ENCODE results near the gene WDR75. TPM values are rescaled to one million over a fixed set of nuclear protein-coding genes. Genes with fewer than 3 reads are reported as not detected.
"Not testable (repeated sequence)": the region's sequence is repeated elsewhere in the genome, so short reads cannot be mapped to it uniquely, and the experiment has no call there.

Gene WDR75
- total RNA-seq, 1 experiment from 2014 or later, result 70.2 TPM

DNA sequence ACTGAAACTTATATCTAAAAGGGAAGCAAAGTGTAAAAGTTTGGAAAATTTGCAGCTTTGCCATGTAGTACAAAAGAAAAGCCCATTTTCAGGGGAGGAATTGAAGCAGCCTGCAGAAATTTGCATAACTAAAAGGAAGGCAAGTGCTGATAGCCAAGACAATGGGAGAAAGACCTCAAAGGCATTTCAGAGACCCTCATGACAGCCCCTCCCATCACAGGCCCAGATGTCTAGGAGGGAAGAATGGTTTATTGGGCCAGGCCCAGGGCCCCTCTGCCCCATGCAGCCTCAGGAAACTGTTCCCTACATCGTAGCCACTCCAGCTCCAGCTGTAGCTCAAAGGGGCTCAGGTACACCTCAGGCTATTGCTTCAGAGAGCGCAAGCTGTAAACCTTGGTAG lies 14.4 kb upstream of the WDR75 start:
- Histone ChIP-seq H3K9me3 (ENCODE audit: control insufficient read depth in 1 of 2, insufficient read depth in 1 of 2, low read depth in 1 of 2, low read length in 2 of 2) (no peaks in the 10 kb centered on the region), H3K4me2 (ENCODE audit: low read length) (no peak overlapping the region), H3K27ac (ENCODE audit: low read depth, low read length) (no peak overlapping the region), H3K79me2 (ENCODE audit: insufficient read depth, low read length) (no peaks in the 10 kb centered on the region), H3K4me3 (replicated peaks in 1 of 2; ENCODE audit: low read depth in 1 of 2, low read length in 2 of 2) (no peak overlapping the region), H3K4me1 (ENCODE audit: control insufficient read depth in 1 of 2, insufficient read depth in 2 of 2, low read length in 2 of 2) (peaks cover 0 to under 1% of the 10 kb centered on the region in 2 experiments; a peak in 1 of 4 replicates), H3K27me3 (ENCODE audit: insufficient read depth, low read length) (no peaks in the 10 kb centered on the region), H2AFZ (ENCODE audit: low read depth, low read length, poor library complexity, severe bottlenecking) (no peak overlapping the region), H4K20me1 (ENCODE audit: insufficient read depth) (no peaks in the 10 kb centered on the region), H3K9ac (ENCODE audit: low read length) (no peak overlapping the region), H3K9me2 (ENCODE audit: insufficient read depth) (no peaks in the 10 kb centered on the region), H3K36me3 (ENCODE audit: control insufficient read depth in 1 of 2, insufficient read depth in 2 of 2, low read length in 2 of 2) (no peaks in the 10 kb centered on the region)
- BruUV-seq (replicated peaks), result no TSS peak
- ChIA-PET POLR2A (no interaction called here), CTCF (no interaction called here), RAD21 (ENCODE audit: low non-redundant PET in 1 of 2, low total read pairs in 2 of 2, uncharacterized antibody in 2 of 2, unreplicated experiment in 2 of 2) (no interaction called here)
- ATAC-seq (no peak), DNase-seq (ENCODE audit: low read depth, low spot score) (no peak)
- intact Hi-C loops (cut with micrococcal nuclease), result no loop called here
- no peak for TF ChIP-seq SIN3A (IDR thresholded peaks at IDR 0.05; ENCODE audit: low read depth)

- Histone ChIP-seq H3K4me3 (replicated peaks in 1 of 2; ENCODE audit: low read depth in 1 of 2, low read length in 2 of 2) (no peak overlapping the region), H3K27me3 (ENCODE audit: insufficient read depth, low read length) (no peaks in the 10 kb centered on the region), H3K9ac (ENCODE audit: low read length) (no peak overlapping the region), H3K79me2 (ENCODE audit: insufficient read depth, low read length) (no peaks in the 10 kb centered on the region), H3K4me1 (ENCODE audit: control insufficient read depth in 1 of 2, insufficient read depth in 2 of 2, low read length in 2 of 2) (no peaks in the 10 kb centered on the region; a peak in 1 of 4 replicates), H2AFZ (ENCODE audit: low read depth, low read length, poor library complexity, severe bottlenecking) (no peak overlapping the region), H3K27ac (ENCODE audit: low read depth, low read length) (no peak overlapping the region), H3K9me2 (ENCODE audit: insufficient read depth) (no peaks in the 10 kb centered on the region), H3K4me2 (ENCODE audit: low read length) (no peak overlapping the region), H4K20me1 (ENCODE audit: insufficient read depth) (no peaks in the 10 kb centered on the region), H3K36me3 (ENCODE audit: control insufficient read depth in 1 of 2, insufficient read depth in 2 of 2, low read length in 2 of 2) (no peaks in the 10 kb centered on the region), H3K9me3 (ENCODE audit: control insufficient read depth in 1 of 2, insufficient read depth in 1 of 2, low read depth in 1 of 2, low read length in 2 of 2) (no peaks in the 10 kb centered on the region)
- ChIA-PET CTCF (interaction anchor here (1.1 kb wide), 1 partner anchor 15 kb away, joined by 3 read pairs; no protein-coding TSS in a partner anchor), POLR2A (no interaction called here), RAD21 (ENCODE audit: low non-redundant PET in 1 of 2, low total read pairs in 2 of 2, uncharacterized antibody in 2 of 2, unreplicated experiment in 2 of 2) (no interaction called here)
- ATAC-seq, result no peak
- intact Hi-C loops (cut with micrococcal nuclease), result no loop called here
- no peak for DNase-seq (ENCODE audit: low read depth, low spot score)
- no peak for TF ChIP-seq EGR1 (IDR thresholded peaks at IDR 0.05; ENCODE audit: low read depth)
- no peak for TF ChIP-seq FOSL1 (IDR thresholded peaks at IDR 0.05; ENCODE audit: low read depth)
- TF ChIP-seq POLR2A (IDR thresholded peaks at IDR 0.05; ENCODE audit: borderline replicate concordance, extremely low read depth, insufficient read depth, insufficient read length), result no peak
- BruUV-seq (replicated peaks), result no TSS peak
Measured at GRCh38 chr2:189427872-189428271, 13.4 kb upstream of the WDR75 start.

- DNase-seq (ENCODE audit: low read depth, low spot score); H3K27ac ChIP-seq (ENCODE audit: low read depth, low read length); H3K4me3 ChIP-seq (replicated peaks in 1 of 2; ENCODE audit: low read depth in 1 of 2, low read length in 2 of 2); CTCF ChIA-PET; H2AFZ ChIP-seq (ENCODE audit: low read depth, low read length, poor library complexity, severe bottlenecking); BruUV-seq (replicated peaks); ATAC-seq; H3K36me3 ChIP-seq (ENCODE audit: control insufficient read depth in 1 of 2, insufficient read depth in 2 of 2, low read length in 2 of 2); H3K9ac ChIP-seq (ENCODE audit: low read length); H3K79me2 ChIP-seq (ENCODE audit: insufficient read depth, low read length); H3K9me3 ChIP-seq (ENCODE audit: control insufficient read depth in 1 of 2, insufficient read depth in 1 of 2, low read depth in 1 of 2, low read length in 2 of 2); RAD21 ChIA-PET (ENCODE audit: low non-redundant PET in 1 of 2, low total read pairs in 2 of 2, uncharacterized antibody in 2 of 2, unreplicated experiment in 2 of 2); H3K27me3 ChIP-seq (ENCODE audit: insufficient read depth, low read length); H3K9me2 ChIP-seq (ENCODE audit: insufficient read depth); POLR2A ChIA-PET; H3K4me1 ChIP-seq (ENCODE audit: control insufficient read depth in 1 of 2, insufficient read depth in 2 of 2, low read length in 2 of 2); H3K4me2 ChIP-seq (ENCODE audit: low read length); H4K20me1 ChIP-seq (ENCODE audit: insufficient read depth); intact Hi-C loops (cut with micrococcal nuclease): not testable (repeated sequence)
Measured at GRCh38 chr2:189430448-189430847, 10.8 kb upstream of the WDR75 start.

- DNase-seq (ENCODE audit: low read depth, low spot score); CTCF ChIA-PET; H4K20me1 ChIP-seq (ENCODE audit: insufficient read depth); H3K79me2 ChIP-seq (ENCODE audit: insufficient read depth, low read length); BruUV-seq (replicated peaks); H3K27ac ChIP-seq (ENCODE audit: low read depth, low read length); H3K9me2 ChIP-seq (ENCODE audit: insufficient read depth); H3K4me3 ChIP-seq (replicated peaks in 1 of 2; ENCODE audit: low read depth in 1 of 2, low read length in 2 of 2); H3K36me3 ChIP-seq (ENCODE audit: control insufficient read depth in 1 of 2, insufficient read depth in 2 of 2, low read length in 2 of 2); H3K4me2 ChIP-seq (ENCODE audit: low read length); RAD21 ChIA-PET (ENCODE audit: low non-redundant PET in 1 of 2, low total read pairs in 2 of 2, uncharacterized antibody in 2 of 2, unreplicated experiment in 2 of 2); H3K9me3 ChIP-seq (ENCODE audit: control insufficient read depth in 1 of 2, insufficient read depth in 1 of 2, low read depth in 1 of 2, low read length in 2 of 2); H2AFZ ChIP-seq (ENCODE audit: low read depth, low read length, poor library complexity, severe bottlenecking); H3K4me1 ChIP-seq (ENCODE audit: control insufficient read depth in 1 of 2, insufficient read depth in 2 of 2, low read length in 2 of 2); H3K9ac ChIP-seq (ENCODE audit: low read length); ATAC-seq; POLR2A ChIA-PET; intact Hi-C loops (cut with micrococcal nuclease); H3K27me3 ChIP-seq (ENCODE audit: insufficient read depth, low read length): not testable (repeated sequence)
Measured at GRCh38 chr2:189435803-189436202, 5.5 kb upstream of the WDR75 start.
